ENCODE data around the gene RASSF3. TPM values are rescaled to one million over a fixed set of nuclear protein-coding genes. Genes with fewer than 3 reads are reported as not detected.
"Not testable (repeated sequence)": the region's sequence is repeated elsewhere in the genome, so short reads cannot be mapped to it uniquely, and the experiment has no call there.

Gene RASSF3
- total RNA-seq, 2 donors from 2014 or later: 52.6 to 90.3 TPM

DNA sequence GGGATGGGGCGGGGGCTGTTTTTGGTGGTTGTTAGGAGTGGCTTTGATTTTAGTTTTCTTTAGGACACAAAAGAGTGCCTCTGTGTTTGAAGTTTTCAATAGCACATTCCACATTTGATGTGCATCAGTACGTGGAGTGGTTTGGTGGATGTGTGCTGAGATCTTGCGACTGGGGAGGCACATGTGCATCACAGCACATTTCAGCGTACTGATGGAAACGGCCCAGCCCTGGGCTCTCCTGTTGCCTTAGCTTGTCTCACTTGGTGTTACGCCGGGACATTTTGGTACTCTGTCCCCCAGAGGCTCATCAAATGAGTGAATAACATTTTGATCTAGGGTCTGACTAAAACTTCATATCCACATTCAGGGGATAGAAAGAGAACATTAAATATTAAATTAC is 78.4 kb downstream of the RASSF3 start:
- intact Hi-C loops (cut with DNase I): loop anchor here (5.0 kb wide), 1 partner anchor 76 kb away; the partner anchor contains the start of gene RASSF3
- TF ChIP-seq, protein P1, sequence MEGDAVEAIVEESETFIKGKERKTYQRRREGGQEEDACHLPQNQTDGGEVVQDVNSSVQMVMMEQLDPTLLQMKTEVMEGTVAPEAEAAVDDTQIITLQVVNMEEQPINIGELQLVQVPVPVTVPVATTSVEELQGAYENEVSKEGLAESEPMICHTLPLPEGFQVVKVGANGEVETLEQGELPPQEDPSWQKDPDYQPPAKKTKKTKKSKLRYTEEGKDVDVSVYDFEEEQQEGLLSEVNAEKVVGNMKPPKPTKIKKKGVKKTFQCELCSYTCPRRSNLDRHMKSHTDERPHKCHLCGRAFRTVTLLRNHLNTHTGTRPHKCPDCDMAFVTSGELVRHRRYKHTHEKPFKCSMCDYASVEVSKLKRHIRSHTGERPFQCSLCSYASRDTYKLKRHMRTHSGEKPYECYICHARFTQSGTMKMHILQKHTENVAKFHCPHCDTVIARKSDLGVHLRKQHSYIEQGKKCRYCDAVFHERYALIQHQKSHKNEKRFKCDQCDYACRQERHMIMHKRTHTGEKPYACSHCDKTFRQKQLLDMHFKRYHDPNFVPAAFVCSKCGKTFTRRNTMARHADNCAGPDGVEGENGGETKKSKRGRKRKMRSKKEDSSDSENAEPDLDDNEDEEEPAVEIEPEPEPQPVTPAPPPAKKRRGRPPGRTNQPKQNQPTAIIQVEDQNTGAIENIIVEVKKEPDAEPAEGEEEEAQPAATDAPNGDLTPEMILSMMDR (IDR thresholded peaks at IDR 0.05): no peak
- no peaks in the 10 kb centered on the region for H3K27me3 ChIP-seq
- no peak overlapping the region for H3K9ac ChIP-seq (ENCODE audit: low read depth in 2 of 2, low read length in 2 of 2)
- DNase-seq: no peak
- H3K27ac ChIP-seq: no peak overlapping the region
- no peaks in the 10 kb centered on the region for H3K4me1 ChIP-seq
- no peaks in the 10 kb centered on the region for H3K36me3 ChIP-seq
- H3K9me3 ChIP-seq: no peaks in the 10 kb centered on the region
- no peak overlapping the region for H3K4me3 ChIP-seq

DNA sequence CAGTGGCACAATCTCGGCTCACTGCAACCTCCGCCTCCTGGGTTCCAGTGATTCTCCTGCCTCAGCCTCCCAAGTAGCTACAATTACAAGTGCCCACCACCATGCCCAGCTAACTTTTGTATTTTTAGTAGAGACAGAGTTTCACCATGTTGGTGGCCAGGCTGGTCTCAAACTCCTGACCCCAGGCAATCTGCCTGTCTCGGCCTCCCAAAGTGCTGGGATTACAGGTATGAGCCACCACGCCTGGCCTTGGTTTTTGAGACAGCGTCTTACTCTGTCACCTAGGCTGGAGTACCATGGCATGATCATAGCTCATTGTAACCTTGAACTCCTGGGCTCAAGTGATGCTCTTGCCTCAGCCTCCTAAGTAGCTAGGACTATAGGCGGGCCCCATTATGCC is 79.9 kb downstream of the RASSF3 start:
- H3K4me3 ChIP-seq; H3K36me3 ChIP-seq; H3K27ac ChIP-seq; H3K9ac ChIP-seq (ENCODE audit: low read depth in 2 of 2, low read length in 2 of 2); intact Hi-C loops (cut with DNase I); DNase-seq; H3K9me3 ChIP-seq; H3K4me1 ChIP-seq; H3K27me3 ChIP-seq: not testable (repeated sequence)

DNA sequence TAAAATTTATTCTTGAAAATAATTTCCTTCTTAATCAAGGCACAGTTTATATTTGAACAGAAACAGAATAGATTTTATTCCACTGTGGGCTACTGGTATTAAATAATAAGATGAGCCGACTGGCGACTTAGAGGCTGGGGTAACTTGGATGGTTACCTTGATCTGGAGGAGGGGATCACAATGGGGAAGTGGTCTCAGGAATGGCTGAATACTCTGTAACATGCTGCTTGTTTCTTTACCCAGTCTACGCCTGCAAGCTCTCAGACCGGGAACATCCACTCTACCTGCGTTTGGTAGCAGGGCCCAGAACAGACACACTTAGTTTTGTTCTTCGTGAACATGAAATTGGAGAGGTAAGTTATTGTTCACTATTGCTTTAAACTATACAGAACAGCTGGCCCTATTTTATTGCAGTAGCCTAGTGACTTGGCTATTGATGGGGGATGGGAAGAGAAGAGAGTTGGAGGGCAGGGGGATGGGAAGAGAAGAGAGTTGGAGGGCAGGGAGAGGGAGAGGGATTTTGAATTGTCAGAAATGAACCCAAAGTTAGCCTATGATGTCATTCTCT is 81.0 kb downstream of the RASSF3 start:
- no peak overlapping the region for H3K9ac ChIP-seq (ENCODE audit: low read depth in 2 of 2, low read length in 2 of 2)
- H3K4me1 ChIP-seq: no peaks in the 10 kb centered on the region
- TF ChIP-seq, protein P1 (IDR thresholded peaks at IDR 0.05): no peak
- H3K9me3 ChIP-seq: no peaks in the 10 kb centered on the region
- H3K4me3 ChIP-seq: no peak overlapping the region
- DNase-seq: no peak
- no peak overlapping the region for H3K27ac ChIP-seq
- intact Hi-C loops (cut with DNase I): no loop called here
- no peaks in the 10 kb centered on the region for H3K27me3 ChIP-seq
- no peaks in the 10 kb centered on the region for H3K36me3 ChIP-seq

DNA sequence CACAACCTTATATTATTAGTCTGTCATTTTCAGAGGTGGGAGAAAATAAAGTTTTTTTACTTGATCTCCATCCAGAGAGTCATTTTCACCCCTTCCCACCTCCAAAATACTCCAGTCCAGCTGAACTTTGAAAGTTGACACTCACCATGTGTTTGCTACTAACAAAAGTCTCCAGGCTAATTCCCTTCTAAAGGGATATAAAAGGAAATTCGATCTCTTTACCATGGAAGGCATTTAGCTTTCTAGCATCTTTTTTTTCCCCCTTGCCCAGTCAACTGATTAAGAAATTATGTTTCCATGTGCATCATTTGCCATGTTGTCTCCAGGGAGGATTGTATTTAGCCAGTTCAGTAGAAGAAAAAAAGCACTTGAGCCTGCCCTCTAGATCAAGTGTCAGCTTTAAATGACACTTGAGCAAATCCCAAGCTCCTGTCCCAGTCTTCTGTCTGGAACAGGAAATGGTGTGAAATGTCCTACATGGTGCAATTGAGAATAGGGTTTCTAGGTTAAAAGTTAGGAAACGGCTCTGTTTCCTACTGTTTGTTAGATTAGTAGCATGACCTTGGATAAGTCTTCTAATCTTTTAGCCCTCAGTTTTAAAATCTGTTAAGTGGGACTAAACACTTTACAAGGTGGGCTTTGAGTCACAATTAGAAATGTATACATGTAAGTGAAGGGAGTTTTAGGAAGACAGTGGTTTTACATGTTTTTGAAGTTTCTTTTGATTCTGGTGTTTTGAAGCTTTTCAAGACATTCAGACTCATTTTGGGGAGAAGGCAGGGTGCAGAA is 81.7 kb downstream of the RASSF3 start:
- no peak for DNase-seq
- TF ChIP-seq, protein P1 (IDR thresholded peaks at IDR 0.05): no peak
- no peaks in the 10 kb centered on the region for H3K36me3 ChIP-seq
- H3K4me3 ChIP-seq: no peak overlapping the region
- H3K27me3 ChIP-seq: no peaks in the 10 kb centered on the region
- intact Hi-C loops (cut with DNase I): no loop called here
- H3K9me3 ChIP-seq: no peaks in the 10 kb centered on the region
- no peak overlapping the region for H3K9ac ChIP-seq (ENCODE audit: low read depth in 2 of 2, low read length in 2 of 2)
- H3K27ac ChIP-seq: no peak overlapping the region
- no peaks in the 10 kb centered on the region for H3K4me1 ChIP-seq

DNA sequence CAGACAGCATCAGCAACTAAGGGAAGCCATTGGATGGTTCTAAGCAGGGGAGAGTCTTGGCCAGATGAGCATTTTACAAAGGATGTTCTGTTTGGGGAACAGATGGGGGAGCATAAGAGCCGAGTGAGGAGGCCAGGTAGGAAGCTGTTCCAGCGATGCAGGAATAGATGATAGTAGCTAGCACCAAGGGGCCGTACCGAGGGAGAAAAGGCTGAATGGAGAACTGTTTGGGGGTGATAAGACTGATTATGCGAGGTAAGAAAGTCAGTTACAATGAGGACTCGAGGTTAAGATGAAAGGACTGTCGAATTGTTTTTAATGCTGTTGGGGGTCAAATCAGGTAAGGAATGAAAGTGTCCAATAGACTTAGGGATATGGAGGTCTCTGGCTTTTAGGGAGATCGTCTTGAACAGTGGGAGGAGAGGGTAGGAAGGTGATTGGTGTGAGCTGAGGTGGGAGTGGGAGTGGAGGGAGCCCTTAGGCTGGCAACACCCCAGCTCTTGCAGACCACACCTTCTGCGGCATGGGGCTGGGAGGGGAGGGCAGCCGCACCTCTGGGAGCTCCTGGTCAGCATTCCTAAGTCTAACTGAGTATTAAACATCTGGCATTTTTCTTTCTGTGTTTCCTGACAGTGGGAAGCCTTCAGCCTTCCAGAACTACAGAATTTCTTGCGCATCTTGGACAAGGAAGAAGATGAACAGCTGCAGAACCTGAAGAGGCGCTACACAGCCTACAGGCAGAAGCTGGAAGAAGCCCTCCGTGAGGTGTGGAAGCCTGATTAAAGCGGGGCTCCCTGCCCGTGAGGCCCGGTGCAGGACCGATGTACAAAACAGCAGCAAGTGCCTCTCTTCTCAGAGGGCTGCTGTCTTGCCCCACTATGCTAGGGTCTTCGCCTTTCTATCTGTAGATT is 84.1 kb downstream of the RASSF3 start:
- Histone ChIP-seq H3K9ac (ENCODE audit: low read depth in 2 of 2, low read length in 2 of 2) (peak overlapping the region in 1 of 2 donors; percentile 12), H3K27ac (no peak overlapping the region), H3K36me3 (no peaks in the 10 kb centered on the region), H3K27me3 (no peaks in the 10 kb centered on the region), H3K4me1 (no peaks in the 10 kb centered on the region), H3K9me3 (no peaks in the 10 kb centered on the region), H3K4me3 (no peak overlapping the region)
- intact Hi-C loops (cut with DNase I): loop anchor here (2.0 kb wide), 1 partner anchor 146 kb away; no protein-coding TSS in a partner anchor
- DNase-seq: no peak
- TF ChIP-seq, protein P1 (IDR thresholded peaks at IDR 0.05): no peak
